ENCODE results near the gene CDC42BPG.

Gene CDC42BPG

GRCh38 chr11:64865286-64866172, 21.1 kb upstream of the CDC42BPG start:
- DNase-seq (ENCODE audit: low read depth), result no peak

GRCh38 chr11:64864473-64865285, 20.2 kb upstream of the CDC42BPG start:
- peak; percentile 72 for DNase-seq (ENCODE audit: low read depth)

- no peak for DNase-seq (ENCODE audit: low read depth)
Observed at GRCh38 chr11:64864135-64864472, 19.7 kb upstream of the CDC42BPG start.

- DNase-seq (ENCODE audit: low read depth), result no peak
Observed at GRCh38 chr11:64863391-64864060, 19.1 kb upstream of the CDC42BPG start.

- DNase-seq (ENCODE audit: low read depth), result no peak
Observed at GRCh38 chr11:64862987-64863390, 18.5 kb upstream of the CDC42BPG start.

GRCh38 chr11:64861227-64861975, 16.9 kb upstream of the CDC42BPG start:
- DNase-seq (ENCODE audit: low read depth), result no peak

GRCh38 chr11:64859542-64860414, 15.3 kb upstream of the CDC42BPG start:
- DNase-seq (ENCODE audit: low read depth), result no peak

GRCh38 chr11:64858467-64859263, 14.2 kb upstream of the CDC42BPG start:
- no peak for DNase-seq (ENCODE audit: low read depth)

- DNase-seq (ENCODE audit: low read depth), result no peak
Observed at GRCh38 chr11:64857485-64857884, 13.0 kb upstream of the CDC42BPG start.

- DNase-seq (ENCODE audit: low read depth), result peak; percentile 75
Observed at GRCh38 chr11:64856382-64857227, 12.2 kb upstream of the CDC42BPG start.

GRCh38 chr11:64855596-64856304, 11.3 kb upstream of the CDC42BPG start:
- no peak for DNase-seq (ENCODE audit: low read depth)

GRCh38 chr11:64854534-64855502, 10.4 kb upstream of the CDC42BPG start:
- DNase-seq (ENCODE audit: low read depth), result no peak

- DNase-seq (ENCODE audit: low read depth), result no peak
Observed at GRCh38 chr11:64854157-64854533, 9.7 kb upstream of the CDC42BPG start.

- DNase-seq (ENCODE audit: low read depth), result no peak
Observed at GRCh38 chr11:64853709-64854108, 9.3 kb upstream of the CDC42BPG start.

- no peak for DNase-seq (ENCODE audit: low read depth)
Observed at GRCh38 chr11:64852804-64853509, 8.5 kb upstream of the CDC42BPG start.

- DNase-seq (ENCODE audit: low read depth), result no peak
Observed at GRCh38 chr11:64851831-64852351, 7.4 kb upstream of the CDC42BPG start.
